DOHH2 (cell line): ENCODE measurements around the gene STEAP1B.

Experiments
- CTCF ChIP-seq: fragments of 200-600 bp; sonication (generic); IDR thresholded peaks from one replicate; pipeline ENCODE4 v1.5.1; 2014; ENCODE audit warnings: antibody characterized with exemption, mild to moderate bottlenecking, low read depth, low read length; ENCODE audit not compliant: poor library complexity, severe bottlenecking
- EZH2phosphoT487 ChIP-seq: fragments of 200-600 bp; sonication (generic); IDR thresholded peaks from 2 replicates; pipeline ENCODE4 v1.6.1; 2017; ENCODE audit warnings: borderline replicate concordance, mild to moderate bottlenecking, antibody characterized with exemption, low read length, moderate library complexity, mixed read lengths

- TF ChIP-seq CTCF (no peak), EZH2phosphoT487 (no peak)
Measured at GRCh38 chr7:22413211-22413610, 86.8 kb downstream of the STEAP1B start.
